CD14-positive monocyte (primary cell): ENCODE results near the gene GNA12. TPM values are rescaled to one million over a fixed set of nuclear protein-coding genes. Genes with fewer than 3 reads are reported as not detected.

Source experiments
- DNase-seq, 3 donors: peaks; one replicate each; pipeline ENCODE4 v3.0.0-alpha.2; 2011 to 2022
- H2AFZ ChIP-seq: 2 replicates; pipeline ENCODE4 v1.6.0; 2012; ENCODE audit warnings: mild to moderate bottlenecking, low read depth, low read length, inconsistent platforms; ENCODE audit not compliant: insufficient read depth, poor library complexity, severe bottlenecking
- H3K27ac ChIP-seq, 2 donors: 1 replicate in 1 of 2; 2 replicates in 1 of 2; pipeline ENCODE4 v1.5.1; 2012 to 2013; ENCODE audit warnings: low read length in 2 of 2, control low read depth in 1 of 2, inconsistent platforms in 1 of 2, low read depth in 1 of 2, mild to moderate bottlenecking in 1 of 2
- H3K27me3 ChIP-seq, 2 donors: one replicate each; pipeline versions ENCODE4 v1.6.0 to v1.6.1; 2011 to 2013; ENCODE audit warnings: low read length in 2 of 2; ENCODE audit not compliant: control insufficient read depth in 2 of 2, insufficient read depth in 2 of 2
- H3K36me3 ChIP-seq, 2 donors: replicated peaks in 1 of 2; 1 replicate in 1 of 2; 2 replicates in 1 of 2; pipeline versions ENCODE4 v1.5.1 to v1.6.1; 2012 to 2013; ENCODE audit warnings: low read length in 2 of 2, control low read depth in 1 of 2, inconsistent platforms in 1 of 2, mild to moderate bottlenecking in 1 of 2; ENCODE audit not compliant: insufficient read depth in 2 of 2, control insufficient read depth in 1 of 2
- H3K4me1 ChIP-seq, 2 donors: 1 replicate in 1 of 2; 2 replicates in 1 of 2; pipeline versions ENCODE4 v1.5.1 to v1.6.1; 2012 to 2013; ENCODE audit warnings: low read length in 2 of 2, control low read depth in 1 of 2, inconsistent platforms in 1 of 2, mild to moderate bottlenecking in 1 of 2, moderate library complexity in 1 of 2; ENCODE audit not compliant: insufficient read depth in 2 of 2, control insufficient read depth in 1 of 2
- H3K4me2 ChIP-seq: replicated peaks from 2 replicates; pipeline ENCODE3; 2012; ENCODE audit warnings: low read length, moderate library complexity, mild to moderate bottlenecking; ENCODE audit not compliant: poor library complexity, severe bottlenecking; ENCODE audit errors: extremely low read depth
- H3K4me3 ChIP-seq, 3 experiments: fragments of 200-600 bp in 1 of 3; sonication (generic) in 1 of 3; replicated peaks in 1 of 3; 1 replicate in 2 of 3; 2 replicates in 1 of 3; pipeline ENCODE4 v1.5.1; 2011 to 2013; ENCODE audit warnings: low read length in 3 of 3, mild to moderate bottlenecking in 3 of 3, control low read depth in 2 of 3, low read depth in 2 of 3, inconsistent platforms in 1 of 3, moderate library complexity in 1 of 3
- H3K79me2 ChIP-seq: 2 replicates; pipeline ENCODE4 v1.6.0; 2012; ENCODE audit warnings: mild to moderate bottlenecking, control low read depth, inconsistent platforms, low read length, moderate library complexity; ENCODE audit not compliant: insufficient read depth
- H3K9ac ChIP-seq: 2 replicates; pipeline ENCODE4 v1.6.0; 2017; ENCODE audit warnings: low read length, mild to moderate bottlenecking; ENCODE audit not compliant: insufficient read depth, poor library complexity, severe bottlenecking
- H3K9me3 ChIP-seq, 2 donors: replicated peaks in 1 of 2; 1 replicate in 1 of 2; 2 replicates in 1 of 2; pipeline versions ENCODE4 v1.5.1 to v1.6.1; 2012 to 2013; ENCODE audit warnings: low read length in 2 of 2, control low read depth in 1 of 2; ENCODE audit not compliant: control insufficient read depth in 1 of 2, insufficient read depth in 1 of 2
- H4K20me1 ChIP-seq: 2 replicates; pipeline ENCODE4 v1.6.0; 2012; ENCODE audit warnings: mild to moderate bottlenecking, low read length, control low read depth, moderate library complexity; ENCODE audit not compliant: insufficient read depth
- H3K27ac Mint-ChIP-seq, 7 donors: one replicate each; pipeline ENCODE4 v1.8.0; 2020; ENCODE audit warnings: mild to moderate bottlenecking in 7 of 7, mixed read lengths in 7 of 7, moderate library complexity in 6 of 7, inconsistent platforms in 2 of 7
- H3K27me3 Mint-ChIP-seq, 3 donors: one replicate each; pipeline ENCODE4 v1.8.0; 2021 to 2022; ENCODE audit warnings: low read depth in 3 of 3, mild to moderate bottlenecking in 3 of 3, mixed read lengths in 3 of 3, moderate library complexity in 3 of 3, inconsistent platforms in 1 of 3
- H3K36me3 Mint-ChIP-seq, 2 donors: one replicate each; pipeline ENCODE4 v1.8.0; 2020; ENCODE audit warnings: mixed read lengths in 2 of 2, inconsistent platforms in 1 of 2, mild to moderate bottlenecking in 1 of 2
- H3K4me1 Mint-ChIP-seq: one replicate; pipeline ENCODE4 v1.8.0; 2020; ENCODE audit warnings: mild to moderate bottlenecking, mixed read lengths
- H3K4me3 Mint-ChIP-seq, 2 donors: one replicate each; pipeline ENCODE4 v1.8.0; 2020; ENCODE audit warnings: mild to moderate bottlenecking in 2 of 2, mixed read lengths in 2 of 2, moderate library complexity in 1 of 2
- H3K9me3 Mint-ChIP-seq, 7 donors: one replicate each; pipeline ENCODE4 v1.8.0; 2020 to 2022; ENCODE audit warnings: mixed read lengths in 7 of 7, mild to moderate bottlenecking in 6 of 7, moderate library complexity in 6 of 7, inconsistent platforms in 2 of 7
- CTCF ChIP-seq: fragments of 200-600 bp; IDR thresholded peaks from one replicate; pipeline ENCODE4 v1.8.0; 2022; ENCODE audit warnings: antibody characterized with exemption, mild to moderate bottlenecking
- WGBS: methylation state at CpG from one replicate; pipeline ENCODE4 v1.1.5; 2013; ENCODE audit warnings: missing lambda C conversion rate; ENCODE audit not compliant: insufficient coverage; 5-methylcytosine and 5-hydroxymethylcytosine counted together
- intact Hi-C, 2 donors: fragments of 100-400 bp; cut with micrococcal nuclease; formaldehyde crosslinking; loops; one replicate each; pipeline versions ENCODE4 v1.15.0 to v1.15.1; 2023
- polyA plus RNA-seq, 3 donors: library from polyadenylated mRNA; depleted of rRNA in 1 of 3; unstranded in 2 of 3; stranded (reverse) in 1 of 3; fragments of 300-500 nt in 2 of 3; fragments of >200 nt in 1 of 3; fragmentation: Illumina TruSeq in 2 of 3; gene quantifications; 1 replicate in 2 of 3; 2 replicates in 1 of 3; pipeline ENCODE4 v1.2.3, GENCODE V29; 2012 to 2021

Gene GNA12
- polyA plus RNA-seq, 3 donors = 3.4 to 25.9 (median 10.6) TPM

GRCh38 chr7:2818653-2819052 is 25.5 kb downstream of the GNA12 start:
- H3K4me1 ChIP-seq = peaks cover 7% of the 10 kb centered on the region in 2 donors
- H2AFZ ChIP-seq = no peak overlapping the region
- H3K27ac Mint-ChIP-seq = peak overlapping the region in 2 of 7 donors; percentile 21 to 54
- no peak overlapping the region for H3K27ac ChIP-seq
- no peak overlapping the region for H3K9ac ChIP-seq
- TF ChIP-seq CTCF = no peak
- no peak overlapping the region for H3K4me2 ChIP-seq
- H3K79me2 ChIP-seq = peaks cover 32% of the 10 kb centered on the region
- H3K4me3 Mint-ChIP-seq = no peak overlapping the region
- H3K4me3 ChIP-seq = no peak overlapping the region
- peaks cover 32% of the 10 kb centered on the region for H3K4me1 Mint-ChIP-seq
- DNase-seq = no peak
- no peaks in the 10 kb centered on the region for H3K9me3 Mint-ChIP-seq
- intact Hi-C loops = no loop called here
- H4K20me1 ChIP-seq = peaks cover 34% of the 10 kb centered on the region
- H3K36me3 ChIP-seq = no peaks in the 10 kb centered on the region
- no peaks in the 10 kb centered on the region for H3K27me3 ChIP-seq
- peaks cover 32 to 37% of the 10 kb centered on the region in 2 donors for H3K36me3 Mint-ChIP-seq
- no peaks in the 10 kb centered on the region for H3K9me3 ChIP-seq
- WGBS = 95% methylated on average over 8 of the region's 12 CpGs
- peaks cover 0 to 3% (median 0%) of the 10 kb centered on the region in 3 donors for H3K27me3 Mint-ChIP-seq

DNA sequence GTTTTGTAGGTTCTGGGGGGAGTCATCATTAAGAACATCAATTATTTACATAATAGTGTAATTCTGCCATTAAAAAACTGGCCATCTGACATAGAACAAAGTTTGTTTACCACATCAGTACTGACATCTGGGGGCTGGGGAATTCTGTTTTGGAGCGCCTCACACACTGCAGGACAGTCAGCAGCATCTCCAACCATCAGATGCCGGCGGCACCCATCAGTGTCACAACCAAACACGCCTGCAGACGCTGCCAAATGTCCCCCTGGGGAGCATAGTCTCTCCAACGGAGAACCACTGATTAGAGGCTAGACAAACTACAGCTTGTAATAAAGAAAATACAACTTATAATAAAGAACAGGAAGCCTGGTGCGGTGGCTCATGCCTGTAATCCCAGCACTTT is 26.0 kb downstream of the GNA12 start:
- H3K27me3 Mint-ChIP-seq = peaks cover 0 to 3% (median 0%) of the 10 kb centered on the region in 3 donors
- Histone ChIP-seq H3K79me2 (peaks cover 32% of the 10 kb centered on the region), H3K9me3 (no peaks in the 10 kb centered on the region), H3K4me3 (no peak overlapping the region), H3K4me1 (peaks cover 7% of the 10 kb centered on the region in 2 donors), H3K27me3 (no peaks in the 10 kb centered on the region), H2AFZ (no peak overlapping the region), H4K20me1 (peaks cover 29% of the 10 kb centered on the region), H3K36me3 (no peaks in the 10 kb centered on the region), H3K27ac (no peak overlapping the region), H3K9ac (no peak overlapping the region), H3K4me2 (no peak overlapping the region)
- intact Hi-C loops = no loop called here
- peak overlapping the region in 2 of 7 donors; percentile 21 to 54 for H3K27ac Mint-ChIP-seq
- no peak for DNase-seq
- peaks cover 36% of the 10 kb centered on the region for H3K4me1 Mint-ChIP-seq
- no peak for TF ChIP-seq CTCF
- peaks cover 34 to 42% of the 10 kb centered on the region in 2 donors for H3K36me3 Mint-ChIP-seq
- H3K9me3 Mint-ChIP-seq = no peaks in the 10 kb centered on the region
- whole genome bisulfite sequencing = 100% methylated on average over 2 of the region's 7 CpGs
- H3K4me3 Mint-ChIP-seq = no peak overlapping the region
